DND-41 (cell line): ENCODE data around the gene CARD14.

Experiments used
- CTCF ChIP-seq: IDR thresholded peaks from 2 replicates; pipeline ENCODE4 v1.5.1; 2012; ENCODE audit warnings: borderline replicate concordance, low read length, moderate library complexity, mild to moderate bottlenecking; ENCODE audit not compliant: poor library complexity, severe bottlenecking; ENCODE audit errors: extremely low read depth
- EZH2 ChIP-seq: IDR thresholded peaks from 3 replicates; pipeline ENCODE4 v1.6.1; 2012; ENCODE audit warnings: borderline replicate concordance, low read depth, mild to moderate bottlenecking, moderate library complexity, low read length, inconsistent platforms; ENCODE audit not compliant: severe bottlenecking

GRCh38 chr17:80216473-80217456, 46.9 kb downstream of the CARD14 start:
- TF ChIP-seq CTCF (no peak), EZH2 (no peak)
